Activated CD8-positive, alpha-beta memory T cell treated with anti-CD3 and anti-CD28 coated beads, Interleukin-2, amount 50 U/mL, for 1 hour (primary cell): Measurements from ENCODE around the gene PARP16.
"Not testable (repeated sequence)": the region's sequence is repeated elsewhere in the genome, so short reads cannot be mapped to it uniquely, and the experiment has no call there.

ENCODE experiments used
- DNase-seq: peaks from one replicate; pipeline ENCODE4 v3.0.0-alpha.2; 2020; ENCODE audit errors: extremely low read depth

The PARP16 gene

GRCh38 chr15:65233696-65234095 lies 53.0 kb downstream of the PARP16 start:
- DNase-seq: no peak

DNA sequence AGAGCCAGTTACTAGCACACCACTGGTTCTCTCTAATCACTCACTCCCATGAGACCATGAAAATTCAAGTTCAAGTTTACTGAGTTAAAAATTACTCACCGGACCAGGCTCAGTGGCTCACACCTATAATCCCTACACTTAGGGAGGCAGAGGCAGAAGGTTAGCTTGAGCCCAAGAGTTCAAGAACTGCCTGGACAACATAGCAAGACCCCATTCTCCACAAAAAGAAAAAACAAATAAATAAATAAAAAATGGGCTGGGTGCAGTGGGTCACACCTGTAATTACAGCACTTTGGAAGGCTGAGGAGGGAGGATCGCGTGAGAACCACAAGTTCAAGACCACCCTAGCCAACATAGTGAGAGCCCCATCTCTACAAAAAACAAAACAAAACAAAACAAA lies 54.2 kb downstream of the PARP16 start:
- no peak for DNase-seq

- no peak for DNase-seq
These were observed 55.4 kb downstream of the PARP16 start for GRCh38 chr15:65231306-65231705.

- not testable (repeated sequence) for DNase-seq
These were observed 59.8 kb downstream of the PARP16 start for GRCh38 chr15:65226901-65227300.

DNA sequence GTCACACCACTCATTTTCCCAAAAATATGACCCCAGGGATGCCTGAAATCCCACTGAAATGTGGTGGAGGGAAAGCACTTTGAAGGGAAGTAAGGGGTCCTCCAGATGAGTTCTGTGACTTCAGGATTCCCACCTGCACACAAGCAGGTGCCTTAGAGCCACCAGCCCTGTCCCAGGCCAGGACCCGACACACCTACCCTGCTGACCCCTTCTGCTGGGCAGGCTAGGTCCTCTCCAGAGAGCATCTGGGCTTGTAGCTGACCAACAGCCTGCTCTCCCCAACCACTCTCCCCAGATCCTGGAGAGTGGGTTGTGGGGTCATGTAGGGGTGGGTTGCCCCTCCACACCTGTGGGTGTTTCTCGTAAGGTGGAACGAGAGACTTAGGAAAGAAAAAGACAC lies 60.5 kb downstream of the PARP16 start:
- DNase-seq: no peak

- no peak for DNase-seq
These were observed 62.7 kb downstream of the PARP16 start for GRCh38 chr15:65223996-65224395.

- DNase-seq: no peak
These were observed 63.8 kb downstream of the PARP16 start for GRCh38 chr15:65222891-65223290.

DNA sequence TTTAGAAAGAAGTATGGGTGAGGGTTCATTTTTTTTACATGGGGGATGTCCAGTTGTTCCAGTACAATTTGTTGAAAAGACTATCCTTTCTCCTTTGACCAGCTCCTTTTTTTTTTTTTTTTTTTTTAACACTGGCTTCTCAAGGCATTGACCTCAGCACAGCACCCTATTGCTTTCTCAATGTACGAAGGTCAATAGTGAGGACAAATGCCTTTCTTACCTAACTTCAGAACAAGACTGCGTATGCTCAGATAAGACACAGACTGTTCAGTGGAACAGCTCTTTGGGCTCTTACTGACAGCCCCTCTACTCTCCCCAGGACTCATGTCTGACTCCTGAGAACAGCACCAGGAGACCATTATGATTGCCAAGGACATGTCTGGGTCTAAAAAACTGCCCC lies 65.0 kb downstream of the PARP16 start:
- no peak for DNase-seq

- DNase-seq: no peak
These were observed 67.5 kb downstream of the PARP16 start for GRCh38 chr15:65219137-65219536.

DNA sequence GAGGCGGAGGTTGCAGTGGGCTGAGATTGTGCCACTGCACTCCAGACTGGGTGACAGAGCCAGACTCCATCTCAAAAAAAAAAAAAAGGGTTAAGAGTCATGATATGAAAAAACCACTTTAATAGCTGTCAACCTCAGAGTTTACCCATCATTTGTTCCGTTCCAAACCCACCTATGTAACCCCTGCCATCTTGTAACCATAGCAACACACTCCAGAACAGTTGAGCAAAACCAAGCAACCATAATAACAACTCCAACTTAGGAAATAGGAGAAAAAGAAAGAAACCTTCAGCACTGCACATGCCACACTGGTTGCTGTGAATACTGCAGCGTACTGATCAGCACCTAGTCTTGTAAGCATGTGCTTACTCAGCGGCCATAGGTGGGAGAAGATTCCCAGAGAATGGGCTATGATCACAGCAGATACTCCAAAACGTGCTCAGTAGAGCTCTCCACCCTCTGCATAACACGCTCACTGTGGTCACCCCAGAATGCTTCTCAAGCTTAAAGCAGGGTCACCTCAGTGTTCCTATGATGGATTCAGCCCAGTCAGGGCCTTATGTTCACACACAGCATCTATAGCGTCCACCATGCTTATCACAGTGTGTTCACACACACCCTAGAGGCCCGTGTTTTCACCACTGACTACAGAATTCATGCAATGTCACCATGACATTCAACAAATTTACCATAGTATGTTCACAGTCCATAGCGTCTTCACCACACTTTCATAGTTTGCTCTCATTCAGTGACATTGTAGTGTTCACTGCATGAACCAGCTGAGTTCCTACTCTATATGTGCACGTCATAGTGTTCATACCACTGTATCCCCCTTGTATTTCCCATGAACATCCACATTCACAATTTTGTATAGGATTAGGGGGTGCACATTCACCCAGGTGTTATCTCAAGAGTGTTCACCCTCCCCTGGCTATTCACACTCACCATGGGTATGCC lies 68.9 kb downstream of the PARP16 start:
- DNase-seq: no peak

GRCh38 chr15:65215496-65215895 lies 71.2 kb downstream of the PARP16 start:
- DNase-seq: no peak

DNA sequence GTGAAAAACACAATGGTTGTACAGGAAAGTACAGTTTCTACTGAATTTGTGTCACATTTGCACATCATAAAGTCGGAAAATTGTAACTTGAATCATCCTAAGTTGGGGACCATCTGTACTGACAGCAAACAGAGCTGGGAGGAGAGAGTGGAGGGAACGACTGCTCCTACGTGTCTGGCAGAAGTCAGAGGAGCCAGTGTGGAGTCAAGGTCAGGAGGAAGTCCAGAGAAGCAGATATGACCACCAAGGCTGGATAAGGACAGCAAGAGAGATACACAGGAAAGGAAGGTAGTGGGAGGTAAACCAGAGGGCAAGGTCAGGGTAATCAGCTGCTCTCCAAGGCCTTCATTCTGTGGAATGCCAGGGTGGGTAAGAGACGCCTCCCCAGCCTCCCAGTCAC lies 72.7 kb downstream of the PARP16 start:
- no peak for DNase-seq

DNA sequence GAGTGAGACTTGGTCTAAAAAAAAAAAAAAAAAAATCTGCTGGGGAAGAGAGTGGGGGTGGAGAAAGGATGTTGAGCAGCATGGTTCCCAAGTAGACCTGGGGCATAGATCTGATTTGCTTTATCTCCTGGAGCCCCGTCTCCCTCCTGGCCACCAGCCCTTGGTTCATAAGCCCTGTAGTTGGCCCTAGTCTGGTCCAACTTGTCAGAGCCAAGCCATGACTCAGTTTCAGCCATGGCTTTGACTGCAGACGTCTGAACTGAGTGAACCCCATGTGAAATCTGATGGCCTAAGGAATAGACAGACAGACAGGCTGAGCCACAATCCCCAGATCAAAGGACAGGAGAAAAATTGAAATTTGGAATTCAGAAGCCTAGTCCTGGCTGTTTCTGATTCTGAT lies 73.4 kb downstream of the PARP16 start:
- no peak for DNase-seq

DNA sequence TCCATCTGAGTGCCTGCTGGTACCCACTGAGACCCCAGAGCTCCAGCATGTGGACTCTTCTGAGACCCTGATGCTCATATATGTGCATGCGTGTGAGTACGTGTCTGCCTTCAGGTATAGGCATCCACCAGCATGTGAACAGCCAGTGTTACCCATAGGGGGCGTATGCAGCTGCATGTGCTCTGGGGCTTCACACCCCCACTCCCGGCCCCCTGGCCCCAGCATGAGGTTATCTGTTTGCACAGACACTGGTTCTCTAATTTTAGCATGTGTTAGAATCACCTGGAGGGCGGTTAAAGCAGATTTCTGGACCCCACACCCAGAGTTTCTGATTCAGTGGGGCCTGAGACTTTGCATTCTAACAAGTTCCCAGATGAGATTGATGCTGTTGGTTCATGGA lies 74.6 kb downstream of the PARP16 start:
- no peak for DNase-seq

DNA sequence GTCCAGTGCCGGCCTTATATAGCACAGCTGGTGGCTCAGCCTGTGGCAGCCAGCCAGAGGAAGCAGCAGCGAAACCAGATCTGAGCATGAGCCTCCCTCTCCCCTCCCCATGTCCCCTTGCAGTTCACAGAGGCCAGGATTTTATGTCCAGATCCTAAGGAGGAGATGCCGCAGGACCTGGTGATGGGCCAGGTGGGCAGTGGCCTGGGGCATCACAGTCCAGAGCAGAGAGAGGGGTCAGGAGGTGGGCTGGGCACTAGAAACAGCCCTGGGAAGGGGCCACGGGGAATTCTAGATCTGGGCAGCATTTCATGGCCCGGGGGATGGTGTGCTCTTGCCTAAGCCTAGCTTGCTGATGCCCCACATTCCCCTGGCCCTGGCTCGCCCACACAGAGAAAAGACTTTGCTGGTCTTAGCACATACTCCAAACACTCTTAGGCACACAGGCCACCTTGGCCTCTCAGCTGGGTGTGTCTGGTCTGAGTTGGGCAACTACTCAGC lies 75.2 kb downstream of the PARP16 start:
- no peak for DNase-seq

- no peak for DNase-seq
These were observed 75.8 kb downstream of the PARP16 start, which contains the start of gene CILP for GRCh38 chr15:65210770-65211481. Gene CILP (minus strand): TSS chr15:65211473. CDS start chr15:65209755, 1,718 bp downstream.

- no peak for DNase-seq
These were observed 76.7 kb downstream of the PARP16 start for GRCh38 chr15:65209701-65210643.

DNA sequence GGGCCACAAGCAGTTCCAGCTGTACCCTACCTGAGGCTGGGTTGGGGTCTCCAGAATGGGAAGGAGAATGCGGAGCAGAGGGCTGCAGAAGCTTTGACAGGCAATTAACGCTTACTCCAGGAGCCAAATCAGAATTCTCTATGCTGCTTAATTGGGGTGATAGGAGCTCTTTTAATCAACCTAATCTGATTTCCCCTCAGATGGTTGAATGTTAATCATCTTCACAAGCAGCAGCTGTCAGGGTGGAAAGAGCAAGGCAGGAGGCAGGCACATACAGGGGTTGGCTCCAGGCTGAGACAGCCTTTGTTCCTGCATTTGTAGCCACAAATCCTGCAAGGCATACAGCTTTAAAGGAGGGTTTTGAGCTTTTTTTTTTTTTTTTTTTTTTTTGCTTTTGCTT lies 78.0 kb downstream of the PARP16 start:
- no peak for DNase-seq
